ENCODE measurements around the gene ASB4.

The ASB4 gene

DNA sequence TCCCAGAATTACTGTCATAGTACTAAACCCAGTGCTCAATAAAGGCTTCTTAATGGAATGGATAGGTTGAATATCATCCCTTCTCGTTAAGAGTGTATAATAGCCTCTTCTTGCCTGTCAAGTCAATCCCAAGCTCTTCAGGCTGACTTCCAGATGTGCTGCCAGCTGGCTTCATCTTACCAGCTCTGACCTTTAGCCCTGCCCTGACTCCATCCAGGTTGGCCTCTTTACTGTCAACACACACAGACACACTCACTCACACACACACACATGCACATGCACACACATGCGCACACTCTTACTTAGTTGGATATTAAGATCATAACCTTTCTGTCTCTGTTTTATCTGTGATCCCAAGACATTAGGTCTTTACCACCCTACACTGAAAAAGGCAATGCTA lies 49.1 kb downstream of the ASB4 start:
- H3K9me2 ChIP-seq (replicated peaks; ENCODE audit: insufficient read depth, low read length) = no peaks in the 10 kb centered on the region
- DNase-seq = no peak
- H3K4me3 ChIP-seq (ENCODE audit: low read length) = no peak overlapping the region
- no peak overlapping the region for H2AFZ ChIP-seq (ENCODE audit: low read length)
- no peak for TF ChIP-seq CTCF (IDR thresholded peaks at IDR 0.05; ENCODE audit: low read length)
- no peak for TF ChIP-seq EZH2phosphoT487 (IDR thresholded peaks at IDR 0.05; ENCODE audit: low read length)
- no peak for TF ChIP-seq EZH2 (optimal IDR thresholded peaks at IDR 0.05; ENCODE audit: low read depth, low read length)
- H3K27ac ChIP-seq (ENCODE audit: low read length) = no peak overlapping the region
- H3K27me3 ChIP-seq (replicated peaks; ENCODE audit: insufficient read depth, low read length) = no peaks in the 10 kb centered on the region
- H3K36me3 ChIP-seq (replicated peaks; ENCODE audit: insufficient read depth, low read length) = no peaks in the 10 kb centered on the region
- no peaks in the 10 kb centered on the region for H3K4me1 ChIP-seq (ENCODE audit: low read length)
- no peaks in the 10 kb centered on the region for H3K79me2 ChIP-seq (ENCODE audit: low read length)
- no peaks in the 10 kb centered on the region for H3F3A ChIP-seq (ENCODE audit: insufficient read depth, low read length)
- H3K4me2 ChIP-seq (ENCODE audit: low read depth, low read length) = no peak overlapping the region
- no peak overlapping the region for H3K9ac ChIP-seq (ENCODE audit: low read length)
- H4K20me1 ChIP-seq (ENCODE audit: insufficient read depth, low read length) = no peaks in the 10 kb centered on the region
- H3K9me3 ChIP-seq (replicated peaks; ENCODE audit: insufficient read depth, low read length) = no peaks in the 10 kb centered on the region

- Histone ChIP-seq H3F3A (ENCODE audit: insufficient read depth, low read length) (no peaks in the 10 kb centered on the region), H3K27ac (ENCODE audit: low read length) (no peak overlapping the region), H4K20me1 (ENCODE audit: insufficient read depth, low read length) (no peaks in the 10 kb centered on the region), H3K79me2 (ENCODE audit: low read length) (no peaks in the 10 kb centered on the region), H3K4me2 (ENCODE audit: low read depth, low read length) (no peak overlapping the region), H3K36me3 (replicated peaks; ENCODE audit: insufficient read depth, low read length) (no peaks in the 10 kb centered on the region), H3K4me1 (ENCODE audit: low read length) (no peaks in the 10 kb centered on the region), H3K9me3 (replicated peaks; ENCODE audit: insufficient read depth, low read length) (no peaks in the 10 kb centered on the region), H3K9me2 (replicated peaks; ENCODE audit: insufficient read depth, low read length) (no peaks in the 10 kb centered on the region), H3K9ac (ENCODE audit: low read length) (no peak overlapping the region), H3K4me3 (ENCODE audit: low read length) (no peak overlapping the region), H2AFZ (ENCODE audit: low read length) (no peak overlapping the region), H3K27me3 (replicated peaks; ENCODE audit: insufficient read depth, low read length) (no peaks in the 10 kb centered on the region)
- no peak for DNase-seq
- TF ChIP-seq CTCF (IDR thresholded peaks at IDR 0.05; ENCODE audit: low read length) = no peak
Measured at GRCh38 chr7:95535662-95536061, 49.9 kb downstream of the ASB4 start.

GRCh38 chr7:95536656-95537311 lies 51.0 kb downstream of the ASB4 start:
- DNase-seq = no peak
- Histone ChIP-seq H3K4me2 (ENCODE audit: low read depth, low read length) (no peak overlapping the region), H3F3A (ENCODE audit: insufficient read depth, low read length) (no peaks in the 10 kb centered on the region), H3K9me2 (replicated peaks; ENCODE audit: insufficient read depth, low read length) (no peaks in the 10 kb centered on the region), H3K27ac (ENCODE audit: low read length) (no peak overlapping the region), H2AFZ (ENCODE audit: low read length) (no peak overlapping the region), H3K27me3 (replicated peaks; ENCODE audit: insufficient read depth, low read length) (no peaks in the 10 kb centered on the region), H3K9me3 (replicated peaks; ENCODE audit: insufficient read depth, low read length) (no peaks in the 10 kb centered on the region), H3K36me3 (replicated peaks; ENCODE audit: insufficient read depth, low read length) (no peaks in the 10 kb centered on the region), H3K79me2 (ENCODE audit: low read length) (no peaks in the 10 kb centered on the region), H3K4me3 (ENCODE audit: low read length) (no peak overlapping the region), H4K20me1 (ENCODE audit: insufficient read depth, low read length) (no peaks in the 10 kb centered on the region), H3K4me1 (ENCODE audit: low read length) (no peaks in the 10 kb centered on the region), H3K9ac (ENCODE audit: low read length) (no peak overlapping the region)
- TF ChIP-seq EZH2phosphoT487 (IDR thresholded peaks at IDR 0.05; ENCODE audit: low read length) (no peak), EZH2 (optimal IDR thresholded peaks at IDR 0.05; ENCODE audit: low read depth, low read length) (no peak), CTCF (IDR thresholded peaks at IDR 0.05; ENCODE audit: low read length) (no peak)

Data from MM.1S (cell line).